Effector memory CD4-positive, alpha-beta T cell (primary cell): ENCODE results near the gene AIF1.
A peak's percentile ranks its signal among the peaks of the same experiment; 100 is the strongest.
"Not testable (repeated sequence)": the region's sequence is repeated elsewhere in the genome, so short reads cannot be mapped to it uniquely, and the experiment has no call there.

Experiments
- DNase-seq, 3 donors: peaks; one replicate each; pipeline ENCODE4 v3.0.0-alpha.2; 2020
- H3K27ac ChIP-seq: 2 replicates; pipeline ENCODE4 v1.7.0; 2013; ENCODE audit warnings: mild to moderate bottlenecking, low read length, moderate library complexity; ENCODE audit not compliant: insufficient read depth, poor library complexity, severe bottlenecking
- H3K27me3 ChIP-seq: replicated peaks from 2 replicates; pipeline ENCODE4 v1.7.0; 2013; ENCODE audit warnings: mild to moderate bottlenecking, low read length; ENCODE audit not compliant: insufficient read depth, control insufficient read depth, poor library complexity, severe bottlenecking
- H3K36me3 ChIP-seq: 2 replicates; pipeline ENCODE4 v1.7.0; 2013; ENCODE audit warnings: mild to moderate bottlenecking, low read length, moderate library complexity; ENCODE audit not compliant: control insufficient read depth, insufficient read depth
- H3K4me1 ChIP-seq: 2 replicates; pipeline ENCODE4 v1.7.0; 2013; ENCODE audit warnings: low read length, mild to moderate bottlenecking; ENCODE audit not compliant: control insufficient read depth, insufficient read depth, poor library complexity, severe bottlenecking
- H3K4me3 ChIP-seq: 2 replicates; pipeline ENCODE4 v1.7.0; 2013; ENCODE audit warnings: low read length, low read depth, mild to moderate bottlenecking; ENCODE audit not compliant: insufficient read depth, poor library complexity, severe bottlenecking
- H3K9me3 ChIP-seq: 2 replicates; pipeline ENCODE4 v1.7.0; 2013; ENCODE audit warnings: mild to moderate bottlenecking, low read length, moderate library complexity; ENCODE audit not compliant: control insufficient read depth

The AIF1 gene

GRCh38 chr6:31590691-31591090 is 24.3 kb upstream of the AIF1 start:
- H3K4me3 ChIP-seq, H3K36me3 ChIP-seq, H3K9me3 ChIP-seq, DNase-seq, H3K27me3 ChIP-seq, H3K27ac ChIP-seq: not testable (repeated sequence)
- peaks cover 57% of the 10 kb centered on the region for H3K4me1 ChIP-seq

DNA sequence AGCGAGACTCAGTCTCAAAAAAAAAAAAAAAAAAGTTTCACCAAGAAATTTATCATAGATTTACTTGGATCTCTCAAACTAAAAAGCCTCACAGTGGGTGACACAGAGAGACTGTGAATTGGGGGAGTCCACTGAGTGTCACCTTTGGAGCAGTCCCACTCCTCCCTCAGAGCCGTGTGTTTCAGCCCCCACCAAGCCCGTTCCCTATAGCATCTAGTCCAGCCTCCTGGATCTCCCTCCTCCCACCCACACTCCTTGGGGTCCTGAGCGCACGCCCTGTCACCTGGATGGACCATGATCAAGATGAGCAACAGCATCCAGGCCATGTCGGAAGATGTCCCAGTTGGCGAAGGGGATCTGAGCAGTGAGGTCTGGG is 22.6 kb upstream of the AIF1 start:
- Histone ChIP-seq H3K9me3 (no peaks in the 10 kb centered on the region), H3K4me3 (peak overlapping the region; percentile 12), H3K36me3 (no peaks in the 10 kb centered on the region), H3K4me1 (peaks cover 55% of the 10 kb centered on the region), H3K27ac (peak overlapping the region; percentile 47), H3K27me3 (no peaks in the 10 kb centered on the region)
- DNase-seq: no peak

DNA sequence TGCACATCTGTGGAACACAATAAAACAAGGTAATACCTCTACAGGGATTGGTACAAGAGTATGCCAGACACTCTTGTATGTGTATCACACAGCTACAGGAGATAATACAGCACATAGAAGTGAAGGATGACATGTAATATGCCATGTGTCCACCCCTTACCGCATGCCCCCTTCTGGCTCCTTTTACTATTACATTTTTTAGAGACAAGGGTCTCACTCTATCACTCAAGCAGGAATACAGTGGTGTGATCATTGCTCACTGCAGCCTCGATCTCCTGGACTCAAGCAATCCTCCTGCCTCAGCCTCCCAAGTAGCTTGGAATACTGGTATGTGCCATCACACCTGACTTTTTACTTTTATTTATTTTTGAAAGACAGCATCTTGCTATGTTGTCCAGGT is 18.0 kb upstream of the AIF1 start:
- no peaks in the 10 kb centered on the region for H3K36me3 ChIP-seq
- H3K9me3 ChIP-seq: no peaks in the 10 kb centered on the region
- peaks cover 43% of the 10 kb centered on the region for H3K4me1 ChIP-seq
- DNase-seq: peak in 1 of 3 donors; percentile 16
- H3K27ac ChIP-seq: peak overlapping the region; percentile 27
- H3K4me3 ChIP-seq: no peak overlapping the region
- H3K27me3 ChIP-seq: no peaks in the 10 kb centered on the region

GRCh38 chr6:31607317-31607716 is 7.7 kb upstream of the AIF1 start:
- H3K27me3 ChIP-seq: no peaks in the 10 kb centered on the region
- no peaks in the 10 kb centered on the region for H3K4me1 ChIP-seq
- H3K9me3 ChIP-seq: no peaks in the 10 kb centered on the region
- H3K27ac ChIP-seq: no peak overlapping the region
- DNase-seq: no peak
- no peak overlapping the region for H3K4me3 ChIP-seq
- no peaks in the 10 kb centered on the region for H3K36me3 ChIP-seq

DNA sequence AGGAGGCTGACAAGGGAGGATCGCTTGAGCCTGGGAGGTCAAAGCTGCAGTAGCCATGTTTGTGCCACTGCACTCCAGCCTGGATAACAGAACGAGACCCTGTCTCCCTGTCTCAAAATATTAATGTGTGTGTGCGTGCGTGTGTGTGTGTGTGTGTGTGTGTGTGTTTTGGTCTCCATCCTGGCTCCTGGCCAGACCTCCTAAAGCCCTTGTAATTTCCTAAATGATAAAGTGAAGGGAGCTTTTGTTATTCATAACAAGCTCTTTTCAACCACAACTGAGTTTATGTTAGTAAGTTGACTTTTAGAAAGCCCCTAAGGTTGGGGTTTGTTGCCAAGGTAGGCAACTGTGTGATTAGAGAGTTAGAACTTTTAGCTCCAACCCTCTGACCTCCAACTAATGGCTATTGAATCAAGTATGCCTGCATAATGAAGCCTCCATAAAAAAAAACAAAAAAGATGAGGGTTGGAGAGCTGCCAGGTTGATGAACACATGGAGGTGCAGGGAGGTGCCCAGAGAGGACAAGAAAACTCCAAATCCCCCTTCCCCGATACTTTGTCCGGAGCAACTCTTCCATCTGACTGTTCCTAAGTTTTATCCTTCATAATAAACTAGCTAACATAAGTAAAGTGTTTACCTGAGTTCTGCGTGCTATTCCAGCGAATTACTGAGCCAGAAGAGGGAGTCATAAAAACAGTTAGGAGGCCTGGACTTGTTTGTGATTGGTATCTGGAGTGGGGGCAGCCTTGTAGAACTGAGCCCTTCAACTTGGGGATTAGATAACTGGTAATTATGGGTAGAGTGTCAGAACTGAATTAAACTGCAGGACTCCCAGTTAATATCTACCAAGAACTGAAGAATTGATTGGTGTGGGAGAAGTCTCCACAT is 5.3 kb upstream of the AIF1 start:
- H3K4me1 ChIP-seq: no peaks in the 10 kb centered on the region
- no peaks in the 10 kb centered on the region for H3K9me3 ChIP-seq
- H3K27me3 ChIP-seq: no peaks in the 10 kb centered on the region
- no peak for DNase-seq
- no peaks in the 10 kb centered on the region for H3K36me3 ChIP-seq
- no peak overlapping the region for H3K4me3 ChIP-seq
- no peak overlapping the region for H3K27ac ChIP-seq

- Histone ChIP-seq H3K4me3 (no peak overlapping the region), H3K4me1 (no peaks in the 10 kb centered on the region), H3K27me3 (no peaks in the 10 kb centered on the region), H3K36me3 (no peaks in the 10 kb centered on the region), H3K9me3 (no peaks in the 10 kb centered on the region), H3K27ac (no peak overlapping the region)
- DNase-seq: no peak
These were observed 4.1 kb upstream of the AIF1 start for GRCh38 chr6:31610968-31611367.

DNA sequence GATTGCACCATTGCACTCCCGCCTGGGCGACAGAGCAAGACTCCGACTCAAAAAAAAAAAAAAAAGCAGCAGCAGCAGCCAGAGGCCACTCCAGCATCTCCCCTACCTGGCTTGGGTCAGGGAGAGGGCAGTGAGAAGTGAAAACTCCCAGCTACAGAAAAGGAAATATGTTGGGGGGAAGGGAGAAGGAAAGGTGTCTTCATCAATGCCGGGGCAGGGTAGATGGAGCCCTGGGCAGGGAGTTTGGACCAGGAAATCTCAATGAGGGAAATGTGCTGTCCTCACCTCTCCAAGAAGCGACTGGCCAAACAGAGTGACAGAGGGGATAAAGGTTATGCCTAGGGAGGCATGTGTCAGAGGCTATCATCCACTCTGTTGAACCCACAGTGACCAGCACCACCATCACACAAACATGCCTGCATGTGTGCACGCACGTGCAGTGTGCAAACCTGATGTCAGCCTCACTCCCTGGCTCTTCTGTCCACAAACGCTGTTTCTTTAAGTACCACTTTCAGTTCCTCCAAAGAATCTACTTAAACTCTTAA is 887 bp upstream of the AIF1 start:
- no peaks in the 10 kb centered on the region for H3K4me1 ChIP-seq
- no peaks in the 10 kb centered on the region for H3K36me3 ChIP-seq
- no peaks in the 10 kb centered on the region for H3K27me3 ChIP-seq
- H3K4me3 ChIP-seq: no peak overlapping the region
- DNase-seq: no peak
- no peaks in the 10 kb centered on the region for H3K9me3 ChIP-seq
- H3K27ac ChIP-seq: no peak overlapping the region

DNA sequence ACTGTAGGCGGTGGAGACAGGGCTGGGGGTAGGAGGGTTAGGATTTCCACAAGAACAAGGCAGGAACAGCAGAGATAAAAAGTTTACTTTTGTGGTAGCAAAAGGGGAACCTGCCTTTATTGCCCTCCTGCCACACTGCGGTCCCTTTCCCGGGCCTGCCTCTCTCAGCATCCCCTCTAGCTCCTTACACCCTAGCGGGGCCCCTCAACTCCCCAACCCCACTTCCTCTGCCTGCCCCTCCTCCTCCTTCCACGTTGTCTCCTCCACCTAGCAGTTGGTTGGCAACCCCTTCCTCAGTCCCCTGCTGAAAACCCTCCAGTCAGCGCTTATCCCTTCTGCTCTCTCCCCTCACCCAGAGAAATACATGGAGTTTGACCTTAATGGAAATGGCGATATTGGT is 714 bp downstream of the AIF1 start:
- Histone ChIP-seq H3K4me1 (no peaks in the 10 kb centered on the region), H3K27me3 (no peaks in the 10 kb centered on the region), H3K36me3 (no peaks in the 10 kb centered on the region), H3K9me3 (no peaks in the 10 kb centered on the region), H3K4me3 (no peak overlapping the region), H3K27ac (no peak overlapping the region)
- no peak for DNase-seq

GRCh38 chr6:31617010-31617409 is 2.0 kb downstream of the AIF1 start:
- H3K4me1 ChIP-seq: peaks cover 7% of the 10 kb centered on the region
- no peak overlapping the region for H3K27ac ChIP-seq
- H3K27me3 ChIP-seq: no peaks in the 10 kb centered on the region
- H3K9me3 ChIP-seq: no peaks in the 10 kb centered on the region
- H3K4me3 ChIP-seq: no peak overlapping the region
- DNase-seq: no peak
- no peaks in the 10 kb centered on the region for H3K36me3 ChIP-seq

DNA sequence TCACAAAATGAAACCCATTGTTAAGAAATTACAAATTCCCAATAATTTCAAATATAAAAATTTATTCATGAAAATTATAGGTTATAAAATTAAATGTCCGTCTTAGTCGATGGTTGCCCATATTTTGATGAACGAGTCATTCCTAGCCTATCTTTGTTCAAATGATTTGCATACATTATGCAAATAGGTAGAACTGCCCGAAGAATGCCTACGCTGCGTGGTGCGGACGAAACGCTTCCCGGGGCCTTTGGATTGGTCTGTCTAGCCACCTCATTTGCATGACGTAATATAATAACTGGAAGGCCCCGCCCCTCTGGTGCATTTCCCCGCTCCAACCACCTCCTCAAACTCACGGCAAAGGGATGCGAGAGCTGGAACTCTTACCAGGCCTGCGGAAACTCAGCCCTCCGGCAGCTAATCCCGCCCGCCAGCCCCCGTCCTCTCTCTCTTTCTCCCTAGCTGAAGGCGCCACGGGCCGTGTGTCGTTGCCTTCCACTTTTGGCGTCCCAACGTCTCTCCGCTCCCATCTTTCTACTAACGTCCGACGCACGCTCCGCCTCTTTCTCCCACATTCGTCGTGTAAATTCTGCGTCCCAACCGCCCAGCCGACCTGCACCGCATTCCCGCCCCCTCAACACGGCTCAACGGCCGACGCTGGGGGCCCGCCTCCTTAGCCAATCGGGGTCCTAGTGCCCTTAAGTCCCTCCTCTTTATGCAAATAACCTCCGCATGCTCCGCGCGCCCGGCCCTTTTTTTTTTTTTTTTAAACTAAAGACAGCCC is 5.0 kb downstream of the AIF1 start:
- Histone ChIP-seq H3K4me3 (peak overlapping the region; percentile 56), H3K27ac (peak overlapping the region; percentile 92), H3K36me3 (peaks cover 18% of the 10 kb centered on the region), H3K4me1 (peaks cover 7% of the 10 kb centered on the region), H3K27me3 (no peaks in the 10 kb centered on the region), H3K9me3 (no peaks in the 10 kb centered on the region)
- DNase-seq: peak; percentile 95
